ENCODE measurements around the gene CYBRD1.

CYBRD1 gene

GRCh38 chr2:171557363-171557762, 35.1 kb downstream of the CYBRD1 start:
- no peak for DNase-seq

GRCh38 chr2:171563301-171563700, 41.0 kb downstream of the CYBRD1 start:
- DNase-seq, result no peak

- DNase-seq, result no peak
Observed at GRCh38 chr2:171564463-171564862, 42.2 kb downstream of the CYBRD1 start.

GRCh38 chr2:171566057-171566456, 43.8 kb downstream of the CYBRD1 start:
- no peak for DNase-seq

- DNase-seq, result no peak
Observed at GRCh38 chr2:171566753-171567152, 44.5 kb downstream of the CYBRD1 start.

GRCh38 chr2:171568089-171568488, 45.8 kb downstream of the CYBRD1 start:
- DNase-seq, result no peak

GRCh38 chr2:171571721-171572120, 49.4 kb downstream of the CYBRD1 start:
- no peak for DNase-seq

- DNase-seq, result peak; percentile 93
Observed at GRCh38 chr2:171574149-171574795, 52.0 kb downstream of the CYBRD1 start.

- no peak for DNase-seq
Observed at GRCh38 chr2:171575606-171576005, 53.3 kb downstream of the CYBRD1 start.

GRCh38 chr2:171578127-171578803, 56.0 kb downstream of the CYBRD1 start:
- DNase-seq, result no peak

- no peak for DNase-seq
Observed at GRCh38 chr2:171579481-171579880, 57.2 kb downstream of the CYBRD1 start.

GRCh38 chr2:171583566-171583965, 61.3 kb downstream of the CYBRD1 start:
- no peak for DNase-seq

- DNase-seq, result no peak
Observed at GRCh38 chr2:171584001-171584400, 61.7 kb downstream of the CYBRD1 start.

- no peak for DNase-seq
Observed at GRCh38 chr2:171587132-171587531, 64.9 kb downstream of the CYBRD1 start.

- no peak for DNase-seq
Observed at GRCh38 chr2:171587567-171587966, 65.3 kb downstream of the CYBRD1 start.

- no peak for DNase-seq
Observed at GRCh38 chr2:171590116-171590515, 67.8 kb downstream of the CYBRD1 start.

- DNase-seq, result no peak
Observed at GRCh38 chr2:171592036-171592555, 69.8 kb downstream of the CYBRD1 start.

GRCh38 chr2:171595456-171595855, 73.2 kb downstream of the CYBRD1 start:
- no peak for DNase-seq

GRCh38 chr2:171595896-171596295, 73.6 kb downstream of the CYBRD1 start:
- no peak for DNase-seq

GRCh38 chr2:171598713-171599319, 76.5 kb downstream of the CYBRD1 start:
- peak; percentile 72 for DNase-seq

GRCh38 chr2:171600126-171600525, 77.9 kb downstream of the CYBRD1 start:
- no peak for DNase-seq

GRCh38 chr2:171602352-171602751, 80.1 kb downstream of the CYBRD1 start:
- DNase-seq, result no peak

Data from activated effector memory CD4-positive, alpha-beta T cell treated with anti-CD3 and anti-CD28 coated beads, Interleukin-2, amount 50 U/mL, for 16 hours (primary cell).